ENCODE data around the gene AWAT2.

GRCh38 chrX:70062961-70063550, 13.3 kb upstream of the AWAT2 start:
- no peak for TF ChIP-seq FOXJ3 (CRISPR knock-in tag; IDR thresholded peaks at IDR 0.05; ENCODE audit: borderline replicate concordance)
- TF ChIP-seq ETV6 (CRISPR knock-in tag; IDR thresholded peaks at IDR 0.05) = no peak
- TF ChIP-seq CREM (CRISPR knock-in tag; IDR thresholded peaks at IDR 0.05) = no peak
- TF ChIP-seq ATF3 (CRISPR knock-in tag; conservative IDR thresholded peaks at IDR 0.05) = no peak
- TF ChIP-seq CTCF (IDR thresholded peaks at IDR 0.05) = no peak
- TF ChIP-seq ZNF416 (CRISPR knock-in tag; IDR thresholded peaks at IDR 0.05) = no peak
- TF ChIP-seq STAT6 (CRISPR knock-in tag; conservative IDR thresholded peaks at IDR 0.05; ENCODE audit: low read depth) = no peak
